ENCODE results near the gene IPO13. TPM values are rescaled to one million over a fixed set of nuclear protein-coding genes. Genes with fewer than 3 reads are reported as not detected.

Gene IPO13
- total RNA-seq, 1 donor from 2014 or later: 39.2 TPM

DNA sequence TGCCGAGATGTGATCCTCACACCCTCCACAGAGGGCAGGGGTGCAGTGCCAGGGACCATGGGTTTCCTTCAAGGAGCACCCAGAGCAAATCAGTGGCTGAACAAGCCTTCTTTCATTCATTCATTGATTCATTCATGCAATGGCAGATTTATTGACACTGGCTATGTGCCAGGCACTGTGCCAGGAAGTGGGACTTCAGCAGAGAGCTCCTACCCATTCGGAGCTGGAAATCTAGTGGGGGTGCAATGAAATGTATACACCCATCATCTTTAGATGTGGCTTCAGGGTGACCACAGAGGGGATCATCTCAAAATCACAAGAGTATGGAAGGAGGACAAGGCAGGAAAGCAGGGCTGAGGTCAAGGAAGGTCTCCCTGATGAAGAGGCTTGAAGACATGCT is 65.7 kb downstream of the IPO13 start:
- peaks cover 21% of the 10 kb centered on the region for H3K4me1 Mint-ChIP-seq (ENCODE audit: low read depth)
- no peak overlapping the region for H3K27ac Mint-ChIP-seq (ENCODE audit: unreplicated experiment)
- TF ChIP-seq, protein P1, sequence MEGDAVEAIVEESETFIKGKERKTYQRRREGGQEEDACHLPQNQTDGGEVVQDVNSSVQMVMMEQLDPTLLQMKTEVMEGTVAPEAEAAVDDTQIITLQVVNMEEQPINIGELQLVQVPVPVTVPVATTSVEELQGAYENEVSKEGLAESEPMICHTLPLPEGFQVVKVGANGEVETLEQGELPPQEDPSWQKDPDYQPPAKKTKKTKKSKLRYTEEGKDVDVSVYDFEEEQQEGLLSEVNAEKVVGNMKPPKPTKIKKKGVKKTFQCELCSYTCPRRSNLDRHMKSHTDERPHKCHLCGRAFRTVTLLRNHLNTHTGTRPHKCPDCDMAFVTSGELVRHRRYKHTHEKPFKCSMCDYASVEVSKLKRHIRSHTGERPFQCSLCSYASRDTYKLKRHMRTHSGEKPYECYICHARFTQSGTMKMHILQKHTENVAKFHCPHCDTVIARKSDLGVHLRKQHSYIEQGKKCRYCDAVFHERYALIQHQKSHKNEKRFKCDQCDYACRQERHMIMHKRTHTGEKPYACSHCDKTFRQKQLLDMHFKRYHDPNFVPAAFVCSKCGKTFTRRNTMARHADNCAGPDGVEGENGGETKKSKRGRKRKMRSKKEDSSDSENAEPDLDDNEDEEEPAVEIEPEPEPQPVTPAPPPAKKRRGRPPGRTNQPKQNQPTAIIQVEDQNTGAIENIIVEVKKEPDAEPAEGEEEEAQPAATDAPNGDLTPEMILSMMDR (IDR thresholded peaks at IDR 0.05): no peak
- H3K9me3 Mint-ChIP-seq (ENCODE audit: low read depth): no peaks in the 10 kb centered on the region
- no peak for DNase-seq (ENCODE audit: low spot score)
- H3K36me3 Mint-ChIP-seq (ENCODE audit: low read depth): peaks cover 5% of the 10 kb centered on the region
- no peak overlapping the region for H3K4me3 Mint-ChIP-seq (ENCODE audit: unreplicated experiment)
- no peaks in the 10 kb centered on the region for H3K27me3 Mint-ChIP-seq (ENCODE audit: low read depth)

GRCh38 chr1:44012941-44013609 is 66.3 kb downstream of the IPO13 start:
- TF ChIP-seq, protein P1 (IDR thresholded peaks at IDR 0.05): no peak
- DNase-seq (ENCODE audit: low spot score): no peak
- no peak overlapping the region for H3K27ac Mint-ChIP-seq (ENCODE audit: unreplicated experiment)
- peaks cover 21% of the 10 kb centered on the region for H3K4me1 Mint-ChIP-seq (ENCODE audit: low read depth)
- no peaks in the 10 kb centered on the region for H3K27me3 Mint-ChIP-seq (ENCODE audit: low read depth)
- H3K9me3 Mint-ChIP-seq (ENCODE audit: low read depth): no peaks in the 10 kb centered on the region
- no peak overlapping the region for H3K4me3 Mint-ChIP-seq (ENCODE audit: unreplicated experiment)
- peaks cover 4% of the 10 kb centered on the region for H3K36me3 Mint-ChIP-seq (ENCODE audit: low read depth)

DNA sequence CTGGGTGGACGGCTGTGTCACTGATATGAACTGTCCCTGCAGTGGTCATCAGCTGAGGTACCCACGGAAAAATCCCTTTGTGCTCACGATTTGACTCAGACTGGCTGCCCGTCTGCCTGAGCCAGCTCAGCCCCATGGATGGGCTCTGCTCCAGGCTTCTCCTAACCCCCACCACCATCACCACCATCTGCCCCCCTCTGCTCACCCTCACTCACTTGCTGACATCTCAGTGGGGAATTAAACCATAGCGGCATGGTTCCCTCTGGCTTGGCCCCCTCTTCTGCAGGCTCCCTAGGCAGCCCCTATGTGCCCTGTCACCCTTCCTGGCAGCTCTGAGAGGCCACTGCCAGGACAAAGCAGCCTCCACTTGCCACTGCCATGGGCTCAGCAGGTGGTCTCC is 67.2 kb downstream of the IPO13 start:
- no peak for DNase-seq (ENCODE audit: low spot score)
- no peak overlapping the region for H3K27ac Mint-ChIP-seq (ENCODE audit: unreplicated experiment)
- H3K9me3 Mint-ChIP-seq (ENCODE audit: low read depth): no peaks in the 10 kb centered on the region
- TF ChIP-seq, protein P1 (IDR thresholded peaks at IDR 0.05): no peak
- H3K36me3 Mint-ChIP-seq (ENCODE audit: low read depth): peaks cover 4% of the 10 kb centered on the region
- no peak overlapping the region for H3K4me3 Mint-ChIP-seq (ENCODE audit: unreplicated experiment)
- peaks cover 21% of the 10 kb centered on the region for H3K4me1 Mint-ChIP-seq (ENCODE audit: low read depth)
- no peaks in the 10 kb centered on the region for H3K27me3 Mint-ChIP-seq (ENCODE audit: low read depth)

DNA sequence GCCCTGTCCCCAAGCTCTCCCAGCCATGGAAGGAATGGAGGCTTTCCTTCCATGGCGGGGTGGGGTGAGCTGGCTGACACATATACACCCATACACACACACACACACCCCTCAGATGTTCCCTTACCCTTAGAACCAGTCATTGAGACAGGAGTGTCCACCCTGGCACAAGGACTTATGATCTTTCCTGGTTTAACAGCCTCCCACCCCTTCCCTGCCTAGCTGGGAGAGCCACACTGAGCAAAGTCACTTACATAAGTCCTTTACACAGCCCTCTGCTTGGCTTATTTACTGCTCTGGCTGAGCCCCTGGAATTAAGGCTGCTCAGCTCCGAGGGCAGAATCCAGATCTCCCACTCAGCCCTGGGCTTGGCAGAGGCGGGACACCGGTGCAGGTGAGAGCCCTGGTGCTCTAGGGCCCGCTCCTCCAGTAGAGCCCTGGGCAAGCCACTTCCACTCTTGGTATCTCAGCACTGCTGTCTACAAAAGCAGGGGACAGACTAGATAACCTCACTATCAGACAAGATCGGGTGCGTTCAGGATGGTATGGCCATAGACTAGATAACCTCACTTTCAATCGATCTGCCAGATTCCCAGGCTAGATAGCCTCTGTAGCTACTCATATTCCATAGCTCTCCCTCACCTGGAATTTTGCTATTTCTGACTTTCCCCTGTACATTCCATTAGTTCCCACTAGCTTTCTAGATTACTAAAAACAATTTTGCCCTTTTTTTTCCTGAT is 67.8 kb downstream of the IPO13 start:
- H3K27me3 Mint-ChIP-seq (ENCODE audit: low read depth): no peaks in the 10 kb centered on the region
- no peak for DNase-seq (ENCODE audit: low spot score)
- no peaks in the 10 kb centered on the region for H3K9me3 Mint-ChIP-seq (ENCODE audit: low read depth)
- no peak overlapping the region for H3K4me3 Mint-ChIP-seq (ENCODE audit: unreplicated experiment)
- H3K27ac Mint-ChIP-seq (ENCODE audit: unreplicated experiment): no peak overlapping the region
- peaks cover 4% of the 10 kb centered on the region for H3K36me3 Mint-ChIP-seq (ENCODE audit: low read depth)
- peaks cover 21% of the 10 kb centered on the region for H3K4me1 Mint-ChIP-seq (ENCODE audit: low read depth)
- TF ChIP-seq, protein P1 (IDR thresholded peaks at IDR 0.05): no peak

DNA sequence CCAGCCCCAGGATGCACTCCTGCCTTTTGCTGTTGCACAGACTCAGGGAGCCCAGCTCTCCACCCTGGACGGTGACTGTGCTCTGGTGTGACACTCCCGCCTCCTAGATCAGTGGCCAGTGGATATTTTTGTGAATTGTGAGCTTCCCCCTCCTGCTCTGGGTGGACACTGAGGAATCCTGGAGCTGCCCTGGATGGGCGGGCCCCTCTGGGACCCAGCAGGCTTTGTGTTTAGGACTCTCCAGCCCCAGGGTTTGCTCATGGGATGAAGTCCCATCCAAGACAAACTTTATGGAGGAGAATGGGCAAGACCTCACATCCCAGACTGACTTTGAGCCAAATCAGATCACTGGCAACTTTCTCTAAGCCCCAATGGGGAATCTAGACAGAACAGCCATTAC is 68.5 kb downstream of the IPO13 start:
- Mint-ChIP-seq H3K27ac (ENCODE audit: unreplicated experiment) (no peak overlapping the region), H3K27me3 (ENCODE audit: low read depth) (no peaks in the 10 kb centered on the region), H3K36me3 (ENCODE audit: low read depth) (peaks cover 2% of the 10 kb centered on the region), H3K4me1 (ENCODE audit: low read depth) (peaks cover 21% of the 10 kb centered on the region), H3K4me3 (ENCODE audit: unreplicated experiment) (no peak overlapping the region), H3K9me3 (ENCODE audit: low read depth) (no peaks in the 10 kb centered on the region)
- no peak for DNase-seq (ENCODE audit: low spot score)
- TF ChIP-seq, protein P1 (IDR thresholded peaks at IDR 0.05): no peak

Measured in chondrocyte (in vitro differentiated cells).